GM18870 (cell line): ENCODE measurements around the gene LYPD6.

ENCODE experiments used
- ATAC-seq: cut with Tn5 transposase; IDR thresholded peaks from one replicate; pipeline ENCODE4 v1.9.1; 2021; ENCODE audit warnings: moderate library complexity; ENCODE audit not compliant: unreplicated experiment

The LYPD6 gene

DNA sequence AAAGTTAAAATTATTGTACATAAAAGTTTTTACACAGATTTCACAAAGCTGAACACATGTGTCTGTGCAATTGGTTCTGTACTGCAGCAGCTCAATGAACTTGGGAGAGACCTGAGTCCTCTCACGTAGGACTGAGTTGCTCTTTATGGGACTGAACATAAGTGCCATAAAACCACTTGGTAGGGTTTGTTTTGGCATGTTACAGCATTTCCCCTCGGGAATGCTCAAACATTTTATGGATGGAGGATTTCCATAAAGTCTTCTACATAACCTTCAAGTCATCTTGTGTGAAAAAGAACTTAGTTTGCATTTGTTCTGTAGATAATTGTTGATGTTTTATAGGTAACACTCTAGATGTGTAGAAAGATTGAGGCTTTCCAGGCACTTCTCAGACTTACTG is 15.9 kb downstream of the LYPD6 start:
- no peak for ATAC-seq

DNA sequence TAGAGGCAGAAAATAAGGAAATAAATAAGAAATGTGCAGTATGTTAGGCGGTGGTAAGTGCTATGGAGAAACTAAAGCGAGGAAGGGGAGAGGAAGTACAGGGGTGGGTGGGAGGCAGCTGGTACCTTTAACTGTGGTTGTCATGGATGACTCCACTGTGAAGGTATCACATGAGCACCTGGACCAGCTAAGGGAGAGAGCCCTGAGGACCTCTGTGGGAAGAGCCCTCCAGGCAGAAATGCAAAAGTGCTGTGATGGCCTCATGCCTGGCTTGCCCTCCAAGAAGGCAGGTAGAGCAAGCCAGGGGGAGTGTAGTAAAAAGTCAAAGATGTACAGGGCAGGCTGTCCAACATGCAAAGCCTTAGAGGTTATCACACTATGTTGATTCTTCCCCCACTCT is 17.9 kb downstream of the LYPD6 start:
- no peak for ATAC-seq

DNA sequence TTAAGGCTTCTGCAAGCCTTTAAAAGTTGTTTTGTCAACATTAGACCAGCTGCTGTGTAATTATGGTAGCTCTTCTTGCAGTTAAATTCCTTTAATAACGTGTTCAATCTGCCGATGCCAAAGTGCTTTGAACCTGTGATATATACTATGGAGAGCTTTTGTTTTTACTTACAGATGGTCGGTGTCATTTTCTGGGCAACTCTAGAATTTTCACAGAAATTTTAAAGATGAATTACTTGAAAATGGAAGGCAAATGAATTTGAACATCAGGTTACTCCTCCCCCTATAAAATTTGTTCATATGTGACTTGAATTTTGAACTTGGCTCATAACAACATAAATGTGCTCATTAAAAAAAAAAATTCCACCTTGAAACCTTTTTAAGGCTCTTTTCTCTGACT is 23.0 kb downstream of the LYPD6 start:
- ATAC-seq: no peak

DNA sequence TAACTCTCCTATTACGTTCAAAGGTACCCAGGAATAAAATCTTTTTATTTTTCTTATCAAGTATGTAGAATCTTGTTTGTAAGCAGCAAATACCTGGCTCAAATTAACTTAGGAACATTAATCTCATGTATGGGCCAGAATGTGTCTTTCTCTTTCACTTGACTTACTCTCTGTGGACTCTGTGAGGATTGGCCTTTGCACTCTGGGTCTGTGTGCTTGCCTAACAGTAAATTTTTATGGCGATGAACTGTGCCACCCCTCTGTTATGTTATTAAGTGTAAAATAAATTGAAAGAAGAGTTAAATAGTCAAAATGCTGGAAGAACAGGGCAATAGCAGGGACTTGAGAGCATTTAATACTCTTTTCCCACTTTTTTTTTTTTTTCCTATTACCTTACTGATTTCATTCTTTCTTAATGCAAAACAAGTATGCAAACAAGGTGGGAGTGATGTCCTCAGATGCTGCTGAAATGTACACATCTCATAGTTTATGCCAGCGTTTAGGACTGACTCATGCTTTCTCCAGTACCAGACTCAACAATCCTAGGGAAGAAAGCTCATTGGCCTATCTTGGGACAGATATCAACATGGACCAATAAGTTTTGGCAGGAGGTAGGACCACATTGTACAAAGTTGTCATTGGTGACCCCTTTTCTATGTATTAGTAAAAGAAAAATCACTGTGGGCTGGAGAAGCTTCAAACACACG is 25.5 kb downstream of the LYPD6 start:
- no peak for ATAC-seq

DNA sequence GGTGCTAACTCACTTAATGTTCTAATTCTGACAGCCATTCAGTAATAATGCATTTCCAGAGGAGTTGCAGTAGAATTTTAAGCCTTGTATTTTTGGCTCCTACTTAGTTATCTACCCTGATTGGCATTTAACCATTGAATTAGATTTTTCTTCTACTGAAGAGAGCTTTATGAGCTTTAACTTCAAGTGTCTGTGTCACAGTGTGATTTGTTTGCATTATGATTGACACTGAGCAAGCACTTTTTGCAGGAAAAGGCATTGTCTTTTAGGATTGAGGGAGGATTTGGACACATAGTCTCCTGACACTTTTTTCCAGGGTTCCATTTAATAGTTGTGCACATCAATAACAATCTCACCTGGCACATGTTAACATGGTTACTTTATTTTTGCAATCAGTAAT is 26.7 kb downstream of the LYPD6 start:
- ATAC-seq: no peak

DNA sequence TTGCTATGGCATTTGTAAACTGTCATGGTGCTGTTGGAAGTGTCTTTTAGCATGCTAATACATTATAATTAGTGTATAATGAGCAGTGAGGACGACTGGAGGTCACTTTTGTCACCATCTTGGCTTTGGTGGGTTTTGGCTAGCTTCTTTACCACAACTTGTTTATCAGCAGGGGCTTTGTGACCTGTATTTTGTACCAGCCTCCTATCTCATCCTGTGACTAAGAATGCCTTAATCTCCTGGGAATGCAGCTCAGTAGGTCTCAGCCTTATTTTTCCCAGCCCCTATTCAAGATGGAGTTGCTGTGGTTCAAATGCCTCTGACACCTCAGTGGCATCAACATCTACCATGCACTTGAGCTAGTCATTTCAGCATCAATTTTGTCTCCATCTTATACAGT is 29.7 kb downstream of the LYPD6 start:
- no peak for ATAC-seq

DNA sequence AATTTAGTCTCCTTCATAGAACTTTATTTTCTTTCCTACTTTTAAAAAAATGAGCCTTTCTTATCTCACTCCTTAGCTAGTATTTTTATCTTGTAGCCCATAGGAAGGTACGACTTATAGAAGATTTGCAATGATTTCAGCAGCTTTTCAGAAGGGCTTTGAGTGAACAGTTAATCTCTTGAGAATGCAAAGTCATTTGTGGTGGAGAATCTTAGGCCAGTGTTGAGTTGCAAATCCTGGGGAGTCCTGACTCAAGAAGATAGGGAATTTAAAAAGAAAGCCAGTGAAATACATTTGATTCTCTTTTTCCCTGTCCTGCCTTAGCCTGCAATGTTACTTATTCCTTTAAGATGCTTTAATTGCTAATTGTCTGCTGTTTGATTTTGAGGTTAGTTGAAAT is 33.6 kb downstream of the LYPD6 start:
- ATAC-seq: no peak

DNA sequence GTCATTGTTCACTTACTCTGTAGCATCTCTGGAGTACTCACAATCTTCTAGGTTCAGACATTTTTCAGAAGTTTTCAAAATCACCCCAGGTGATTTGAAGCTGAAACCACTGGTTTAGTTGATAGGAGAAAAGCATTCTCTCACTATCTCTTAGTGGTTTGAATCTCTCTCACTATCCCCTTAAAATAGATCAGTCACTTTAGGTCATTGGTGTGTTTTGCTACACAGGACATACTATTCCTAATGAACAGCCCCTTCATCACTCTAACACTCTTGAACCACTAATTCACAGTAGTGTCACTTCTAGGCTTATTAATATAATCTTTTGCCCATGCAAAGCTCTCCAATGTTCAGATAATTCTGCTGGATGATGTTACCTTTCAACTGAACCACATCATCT is 34.5 kb downstream of the LYPD6 start:
- no peak for ATAC-seq

DNA sequence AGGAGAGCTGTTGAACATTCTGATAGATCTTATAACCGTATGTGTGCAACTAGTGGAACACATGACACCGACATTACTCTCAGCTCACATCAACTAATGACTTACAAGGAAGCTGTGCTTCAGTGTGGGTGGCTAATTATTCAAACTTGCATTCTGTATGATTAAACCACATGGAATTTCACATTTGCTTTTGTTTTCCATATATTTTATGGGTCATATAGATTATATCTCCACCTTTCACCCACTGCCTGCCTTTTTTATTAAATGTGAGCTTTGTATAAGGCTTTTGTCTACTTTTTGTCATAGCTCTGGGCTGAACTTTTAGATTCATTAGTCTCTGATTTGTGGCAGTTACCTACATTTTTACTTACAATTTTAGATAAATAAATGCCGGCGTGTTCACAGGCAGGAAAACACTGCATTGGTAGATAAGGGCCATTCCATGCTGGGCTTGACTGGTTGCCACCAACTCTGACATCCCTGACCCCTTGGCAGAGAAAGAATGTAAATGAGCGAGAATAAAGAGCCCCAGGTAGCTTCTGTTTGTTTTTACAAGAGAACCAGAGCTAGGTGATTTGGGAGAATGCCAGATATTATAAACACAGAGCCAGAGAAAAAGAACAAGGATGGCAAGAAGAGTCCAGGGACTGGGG is 35.7 kb downstream of the LYPD6 start:
- no peak for ATAC-seq

DNA sequence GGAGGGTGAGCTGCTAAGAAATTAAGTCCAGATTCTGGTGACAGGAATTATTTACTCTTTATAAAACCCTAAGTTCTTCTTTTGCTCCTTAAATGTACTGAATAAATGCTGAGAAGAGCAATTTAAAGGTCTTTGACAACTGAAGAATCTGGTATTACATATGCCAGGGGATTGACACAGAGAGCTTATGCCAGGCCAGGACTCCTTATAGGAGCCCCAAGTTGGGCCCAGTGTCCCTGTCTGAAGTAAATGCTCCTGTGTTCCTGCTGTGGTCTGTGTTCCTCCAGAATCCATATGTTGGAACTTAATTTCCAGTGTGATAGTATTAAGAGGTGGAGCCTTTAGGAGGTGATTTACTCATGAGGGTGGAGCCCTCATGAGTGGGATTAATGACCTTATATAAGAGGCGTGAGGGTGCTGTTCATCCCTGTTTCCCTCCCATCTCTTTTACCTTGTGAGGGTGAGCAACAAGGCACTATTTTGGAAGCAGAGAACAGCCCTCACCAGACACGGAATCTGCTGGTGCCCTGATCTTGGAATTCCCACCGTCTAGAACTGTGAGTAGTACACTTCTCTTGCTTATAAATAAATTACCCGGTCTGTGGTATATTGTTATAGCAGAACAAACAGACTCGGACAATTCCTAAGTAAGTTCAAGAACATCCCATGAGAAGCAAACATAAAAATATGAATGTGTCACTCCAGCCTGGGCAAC is 39.8 kb downstream of the LYPD6 start:
- ATAC-seq: no peak

DNA sequence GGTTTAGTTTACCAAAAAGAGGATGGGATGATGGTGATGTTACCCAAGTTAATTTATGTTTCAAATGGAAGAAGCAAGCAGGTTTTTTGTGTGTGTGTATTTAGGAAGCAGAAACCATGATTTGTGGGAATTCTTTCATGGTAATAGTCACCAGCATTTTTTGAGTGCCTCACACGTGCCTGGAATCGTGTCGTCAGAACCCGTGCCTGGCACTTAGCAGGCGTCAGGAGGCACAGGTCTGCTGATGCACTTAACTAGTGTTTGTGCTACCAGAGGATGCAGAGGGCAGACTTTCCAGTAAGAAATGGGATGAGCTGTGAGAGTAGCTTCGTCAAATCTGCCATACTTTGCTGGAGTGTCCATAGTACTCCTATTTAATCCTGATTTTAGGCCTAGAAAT is 41.1 kb downstream of the LYPD6 start:
- no peak for ATAC-seq

DNA sequence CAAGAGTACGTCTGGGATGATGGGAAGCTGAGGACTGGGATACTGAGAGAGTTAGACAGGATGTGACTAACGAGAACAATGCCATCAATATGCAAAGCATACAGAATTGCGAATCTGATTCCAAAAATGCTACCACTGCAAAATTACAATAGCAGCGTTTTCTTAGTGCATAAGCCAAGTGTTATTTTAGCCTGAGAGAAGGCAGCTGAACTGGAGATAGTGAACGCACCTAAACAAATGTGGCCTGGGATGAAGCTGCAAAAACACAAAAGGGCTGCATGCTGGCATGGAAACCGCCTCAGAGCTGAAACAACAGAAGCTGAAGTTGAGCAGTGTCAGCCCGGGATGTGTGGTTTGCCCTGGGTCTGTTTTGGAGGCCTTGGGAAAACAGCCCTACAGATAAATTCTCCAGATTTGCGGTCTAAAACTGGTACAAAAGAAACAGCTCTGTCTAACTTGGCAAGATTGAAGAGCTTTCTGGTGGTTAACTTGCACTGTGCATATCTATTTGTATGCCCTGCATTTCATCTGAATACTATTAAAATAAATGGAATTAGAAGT is 45.5 kb downstream of the LYPD6 start:
- no peak for ATAC-seq

DNA sequence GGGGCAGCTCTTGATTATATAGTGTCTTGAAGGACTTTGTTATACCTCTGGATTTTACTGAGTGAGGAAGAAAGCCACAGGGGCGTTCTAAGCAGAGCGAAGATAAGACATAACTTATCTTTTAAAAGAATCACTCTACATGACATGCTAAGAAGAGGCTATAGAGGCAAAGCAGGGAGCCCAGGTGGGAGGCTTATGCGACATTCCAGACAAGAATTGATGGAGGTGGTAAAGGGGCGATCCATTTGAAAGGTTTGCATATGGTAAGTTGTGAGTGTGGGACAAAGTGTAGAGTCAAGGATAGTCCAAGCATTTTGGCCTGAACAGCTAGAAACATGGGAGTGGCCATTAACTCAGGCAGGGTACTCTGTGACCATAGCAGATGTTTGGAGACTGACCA is 49.8 kb downstream of the LYPD6 start:
- ATAC-seq: no peak

DNA sequence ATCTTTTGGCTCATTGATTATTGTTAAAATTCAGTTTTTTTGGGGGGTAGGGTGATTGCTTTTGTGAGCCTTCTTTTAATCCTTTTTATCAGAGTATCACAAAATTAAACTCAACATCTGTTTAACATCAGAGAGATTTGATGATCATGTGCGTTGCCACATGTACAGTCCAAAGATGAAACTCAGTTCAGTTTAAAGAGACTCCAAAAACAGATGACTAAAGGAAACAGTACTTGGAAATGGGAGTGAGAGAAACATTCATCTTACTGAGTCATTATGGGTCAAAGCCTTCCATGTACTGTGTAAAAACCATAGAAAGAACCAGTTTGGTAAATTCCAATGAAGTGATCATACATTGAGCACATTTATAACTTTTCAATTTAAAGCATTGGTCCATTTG is 53.0 kb downstream of the LYPD6 start:
- ATAC-seq: no peak

DNA sequence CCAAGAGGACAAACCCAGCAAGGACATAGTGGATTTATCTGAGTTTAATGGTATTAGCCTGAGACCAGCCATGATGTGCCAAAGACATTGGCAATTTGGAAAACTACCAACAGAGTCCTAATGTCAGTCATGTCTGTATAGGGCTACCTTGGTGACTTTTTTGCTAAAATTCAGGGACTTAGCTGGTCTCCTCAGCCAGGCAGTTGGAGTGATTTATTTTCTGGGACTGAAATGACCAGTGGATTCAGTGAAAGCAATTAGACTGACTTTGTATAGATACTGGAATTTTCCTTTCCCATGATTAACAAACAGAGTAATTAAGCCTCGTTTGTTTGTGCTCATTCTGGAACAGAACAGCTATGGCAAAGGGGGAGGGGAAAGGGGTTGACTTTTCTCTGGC is 55.0 kb downstream of the LYPD6 start:
- no peak for ATAC-seq

DNA sequence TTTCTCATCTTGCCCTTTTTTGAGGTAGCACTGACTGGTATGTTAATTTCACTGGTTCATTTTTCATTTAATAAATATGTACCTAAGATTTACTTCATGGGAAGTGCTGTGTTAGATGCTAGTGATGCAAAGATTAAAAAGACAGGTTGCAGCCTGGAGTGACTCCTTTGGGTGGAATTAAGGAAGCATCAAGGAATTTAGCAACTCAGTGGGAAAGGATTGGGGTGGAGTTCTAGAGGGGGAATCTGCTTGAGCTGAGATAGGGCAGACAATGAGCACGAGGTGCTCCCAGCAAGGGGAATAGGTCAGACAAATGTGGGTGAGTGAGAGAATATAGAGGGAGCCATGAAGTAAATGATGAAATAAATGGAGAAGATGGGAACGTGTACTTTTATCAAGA is 57.0 kb downstream of the LYPD6 start:
- ATAC-seq: no peak

DNA sequence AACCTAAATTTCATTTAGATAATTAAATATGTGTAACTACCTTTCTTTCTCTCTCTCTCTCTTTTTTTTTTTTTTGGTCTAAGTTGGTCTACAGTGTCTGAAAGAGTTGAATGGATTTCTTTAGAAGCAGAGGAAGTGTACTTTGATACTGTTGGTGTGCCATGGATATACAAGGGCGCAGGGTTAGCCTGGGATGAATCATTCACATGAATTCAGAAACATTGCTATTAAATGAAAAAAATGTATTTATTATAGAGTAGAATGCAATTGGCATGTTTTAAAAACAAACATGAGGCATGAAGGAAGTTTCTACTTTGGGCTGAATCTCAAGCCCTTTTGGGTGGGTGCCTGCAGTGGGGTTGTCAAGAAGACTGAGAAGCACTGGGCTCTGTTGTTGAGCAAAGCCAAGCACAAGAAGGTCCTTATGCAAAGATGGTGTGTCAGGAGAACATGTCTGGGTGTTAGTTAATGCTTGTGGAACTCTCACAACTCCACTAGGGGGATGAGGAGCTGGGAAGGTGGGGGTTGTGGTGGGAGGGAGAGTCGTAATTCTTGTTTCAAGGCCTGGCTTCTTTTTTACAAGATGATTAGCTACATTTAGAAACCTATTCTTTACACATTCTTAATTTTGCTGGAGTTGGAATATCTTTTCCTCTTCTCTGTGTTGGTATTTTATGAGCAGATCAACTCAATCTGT is 57.9 kb downstream of the LYPD6 start:
- no peak for ATAC-seq

DNA sequence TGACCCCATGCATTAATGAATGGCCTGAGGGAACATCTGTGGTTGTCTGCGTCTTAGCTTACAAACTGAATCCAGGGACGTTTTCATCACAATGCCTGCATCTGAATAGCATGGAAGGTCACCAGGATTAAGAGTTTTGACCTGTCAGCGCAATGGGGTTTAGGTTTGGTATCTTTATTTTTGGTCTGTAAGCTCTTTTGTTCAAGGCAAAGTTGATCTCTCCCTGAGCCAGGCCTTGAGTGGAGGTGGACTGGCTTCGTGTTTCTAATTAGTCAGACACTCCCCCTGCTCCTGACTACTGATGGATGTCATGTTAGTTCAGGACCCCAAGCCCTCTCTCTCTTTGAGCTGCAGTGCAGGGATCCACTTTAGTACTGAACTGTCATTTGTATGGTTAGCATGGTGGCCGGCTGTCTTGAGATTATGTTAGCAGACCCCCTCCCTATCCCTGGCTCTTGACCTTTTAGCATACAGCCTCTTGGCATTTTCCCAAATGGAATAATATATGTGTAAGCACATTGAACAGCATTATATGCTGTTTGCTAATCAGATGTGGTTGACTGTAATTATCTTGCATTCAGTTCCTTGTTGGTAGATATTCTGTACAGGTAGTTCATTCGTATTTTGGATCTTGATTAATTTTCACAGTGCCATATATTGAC is 59.2 kb downstream of the LYPD6 start:
- no peak for ATAC-seq

DNA sequence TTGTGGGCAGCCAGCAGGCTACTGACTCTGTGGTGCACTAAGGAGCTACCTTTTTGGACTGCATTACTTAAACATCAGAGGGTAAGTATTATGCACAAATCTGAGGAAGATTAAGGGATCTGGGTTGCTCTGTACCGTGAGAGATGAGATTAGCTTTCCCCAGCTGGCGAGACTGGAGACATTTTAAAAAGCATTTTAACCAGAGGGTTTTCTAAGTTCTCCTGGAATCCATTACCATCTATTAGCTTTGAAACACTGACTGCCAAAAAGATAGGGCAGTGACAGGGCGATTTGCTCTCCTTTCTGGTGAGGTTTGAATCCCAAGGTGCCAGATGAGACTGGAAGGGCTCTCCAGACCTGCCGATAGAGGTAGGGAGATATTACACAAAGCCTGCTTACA is 63.2 kb downstream of the LYPD6 start:
- no peak for ATAC-seq

DNA sequence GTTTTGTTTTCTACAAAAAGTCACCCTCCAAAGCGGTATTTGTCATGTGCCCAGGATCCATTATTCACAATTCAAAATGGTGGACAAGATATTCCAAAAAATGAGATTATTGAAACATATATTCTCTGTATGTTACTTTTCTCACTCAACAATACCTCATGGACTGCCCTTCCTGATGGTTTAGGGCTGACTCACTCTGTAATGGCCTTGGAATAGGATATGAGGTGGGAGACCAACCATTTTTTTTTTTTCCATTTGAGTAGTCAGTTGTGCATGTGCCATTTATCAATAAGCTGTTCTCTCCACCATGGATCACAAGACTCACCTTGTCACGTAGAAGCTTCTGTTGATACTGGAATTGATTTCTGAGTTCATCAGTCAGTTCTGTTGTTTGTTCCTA is 64.5 kb downstream of the LYPD6 start:
- no peak for ATAC-seq
